Ascending aorta (tissue), 2 donors: ENCODE measurements around the gene TSHZ3. TPM values are rescaled to one million over a fixed set of nuclear protein-coding genes. Genes with fewer than 3 reads are reported as not detected.

Source experiments
- DNase-seq, 2 donors: peaks; one replicate each; pipeline ENCODE4 v3.0.0-alpha.2; 2019; ENCODE audit warnings: low spot score in 2 of 2
- H3K27ac ChIP-seq, 2 donors: fragments of 200-600 bp; sonication (generic); one replicate each; pipeline ENCODE4 v1.5.1; 2016 to 2017; ENCODE audit warnings: mild to moderate bottlenecking in 1 of 2
- H3K27me3 ChIP-seq: fragments of 200-600 bp; sonication (generic); one replicate; pipeline ENCODE4 v1.5.1; 2017
- H3K36me3 ChIP-seq, 2 donors: fragments of 200-600 bp; sonication (generic); one replicate each; pipeline ENCODE4 v1.5.1; 2016
- H3K4me1 ChIP-seq, 2 donors: fragments of 200-600 bp; sonication (generic); one replicate each; pipeline ENCODE4 v1.5.1; 2016 to 2017; ENCODE audit warnings: mild to moderate bottlenecking in 1 of 2
- H3K4me3 ChIP-seq, 2 donors: fragments of 200-600 bp; sonication (generic); one replicate each; pipeline ENCODE4 v1.5.1; 2016 to 2017; ENCODE audit warnings: mild to moderate bottlenecking in 1 of 2
- H3K9me3 ChIP-seq, 2 donors: fragments of 200-600 bp; sonication (generic); one replicate each; pipeline ENCODE4 v1.5.1; 2016
- intact Hi-C: fragments of 100-400 bp; cut with DNase I; formaldehyde crosslinking; loops from one replicate; pipeline ENCODE4 v1.15.1; 2023
- total RNA-seq: library from RNA; depleted of rRNA; stranded (reverse); fragments of >200 nt; gene quantifications from one replicate; pipeline ENCODE4 v1.1.0, GENCODE V29; 2016
- TF ChIP-seq, protein P1 (sequence below), 3 experiments: fragments of 200-600 bp in 2 of 3; fragments of 450-650 bp in 1 of 3; sonication (generic) in 2 of 3; IDR thresholded peaks; one replicate each; pipeline ENCODE4 v1.5.1; 2016 to 2019; ENCODE audit warnings: antibody characterized with exemption in 3 of 3, mild to moderate bottlenecking in 1 of 3, moderate library complexity in 1 of 3

TSHZ3 gene
- total RNA-seq, 1 donor from 2014 or later: 9.9 TPM

DNA sequence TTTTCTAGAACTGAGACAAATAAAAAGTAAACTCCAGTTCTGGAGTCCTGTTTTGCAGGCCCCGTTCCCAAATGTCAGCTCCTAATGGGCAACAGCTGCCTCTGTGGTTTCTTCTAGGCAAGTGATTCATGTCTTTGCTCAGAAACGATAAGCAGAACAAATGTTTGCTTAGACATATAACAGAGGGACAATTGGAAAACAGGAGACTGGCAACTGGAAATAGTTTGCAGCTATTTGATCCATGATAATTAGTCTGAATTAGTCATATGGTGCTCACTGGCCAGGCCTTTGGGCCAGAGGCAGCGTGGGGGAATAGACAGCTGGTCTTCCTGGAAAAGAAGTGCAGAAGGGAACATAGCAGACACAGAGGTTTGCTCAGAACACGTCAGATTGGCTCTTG is 29.2 kb upstream of the TSHZ3 start:
- intact Hi-C loops: no loop called here
- H3K27me3 ChIP-seq: no peaks in the 10 kb centered on the region
- H3K4me3 ChIP-seq: no peak overlapping the region
- H3K27ac ChIP-seq: no peak overlapping the region
- H3K4me1 ChIP-seq: no peaks in the 10 kb centered on the region
- H3K9me3 ChIP-seq: peaks cover 0 to 3% of the 10 kb centered on the region in 2 donors
- DNase-seq: no peak
- TF ChIP-seq, protein P1, sequence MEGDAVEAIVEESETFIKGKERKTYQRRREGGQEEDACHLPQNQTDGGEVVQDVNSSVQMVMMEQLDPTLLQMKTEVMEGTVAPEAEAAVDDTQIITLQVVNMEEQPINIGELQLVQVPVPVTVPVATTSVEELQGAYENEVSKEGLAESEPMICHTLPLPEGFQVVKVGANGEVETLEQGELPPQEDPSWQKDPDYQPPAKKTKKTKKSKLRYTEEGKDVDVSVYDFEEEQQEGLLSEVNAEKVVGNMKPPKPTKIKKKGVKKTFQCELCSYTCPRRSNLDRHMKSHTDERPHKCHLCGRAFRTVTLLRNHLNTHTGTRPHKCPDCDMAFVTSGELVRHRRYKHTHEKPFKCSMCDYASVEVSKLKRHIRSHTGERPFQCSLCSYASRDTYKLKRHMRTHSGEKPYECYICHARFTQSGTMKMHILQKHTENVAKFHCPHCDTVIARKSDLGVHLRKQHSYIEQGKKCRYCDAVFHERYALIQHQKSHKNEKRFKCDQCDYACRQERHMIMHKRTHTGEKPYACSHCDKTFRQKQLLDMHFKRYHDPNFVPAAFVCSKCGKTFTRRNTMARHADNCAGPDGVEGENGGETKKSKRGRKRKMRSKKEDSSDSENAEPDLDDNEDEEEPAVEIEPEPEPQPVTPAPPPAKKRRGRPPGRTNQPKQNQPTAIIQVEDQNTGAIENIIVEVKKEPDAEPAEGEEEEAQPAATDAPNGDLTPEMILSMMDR (IDR thresholded peaks at IDR 0.05): no peak
- H3K36me3 ChIP-seq: no peaks in the 10 kb centered on the region

DNA sequence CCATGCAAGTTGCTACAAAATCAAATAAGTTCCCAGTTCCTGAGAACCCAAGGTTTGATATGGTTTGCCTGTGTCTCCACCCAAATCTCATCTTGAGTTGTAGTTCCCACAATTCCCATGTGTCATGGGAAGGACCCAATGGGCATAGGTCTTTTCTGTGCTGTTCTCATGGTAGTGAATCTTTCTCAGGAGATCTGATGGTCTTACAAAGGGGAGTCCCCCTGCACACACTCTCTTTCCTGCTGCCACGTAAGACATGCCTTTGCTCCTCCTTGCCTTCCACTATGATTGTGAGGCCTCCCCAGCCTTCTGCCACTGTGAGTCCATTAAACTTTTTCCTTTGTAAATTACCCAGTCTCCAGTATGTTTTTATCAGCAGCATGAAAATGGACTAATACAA is 28.5 kb upstream of the TSHZ3 start:
- DNase-seq: no peak
- no peak overlapping the region for H3K4me3 ChIP-seq
- no peaks in the 10 kb centered on the region for H3K4me1 ChIP-seq
- H3K9me3 ChIP-seq: peaks cover 0 to 3% of the 10 kb centered on the region in 2 donors
- H3K27me3 ChIP-seq: no peaks in the 10 kb centered on the region
- intact Hi-C loops: no loop called here
- no peak overlapping the region for H3K27ac ChIP-seq
- H3K36me3 ChIP-seq: no peaks in the 10 kb centered on the region
- TF ChIP-seq, protein P1 (IDR thresholded peaks at IDR 0.05): no peak

DNA sequence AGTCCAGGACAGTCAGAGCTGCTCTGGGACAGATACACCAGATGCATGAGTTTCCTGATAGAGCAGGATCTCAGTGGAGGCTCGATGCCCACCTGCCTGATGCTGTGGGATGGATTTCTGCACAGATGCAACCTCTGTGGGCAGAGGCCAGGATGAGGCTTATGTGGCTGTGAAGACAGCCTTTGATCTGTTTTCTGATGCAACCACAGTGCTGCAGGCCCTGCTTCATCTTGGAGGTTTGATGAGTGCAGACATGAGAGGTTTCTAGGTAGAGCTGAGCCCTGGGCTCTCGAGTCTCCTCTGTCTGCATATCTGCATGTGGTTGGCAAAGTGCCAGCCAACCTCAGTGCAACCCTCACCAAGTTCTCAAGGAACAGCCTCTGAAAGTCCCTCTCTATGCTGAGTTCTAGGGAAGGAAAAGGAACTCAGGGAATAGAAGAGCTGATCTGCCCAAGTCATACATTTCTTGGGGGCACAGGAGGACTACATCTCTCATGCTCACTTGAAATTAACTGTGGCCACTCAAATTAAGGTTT is 23.1 kb upstream of the TSHZ3 start:
- Histone ChIP-seq H3K4me1 (no peaks in the 10 kb centered on the region), H3K4me3 (no peak overlapping the region), H3K27ac (no peak overlapping the region), H3K9me3 (peaks cover 0 to 3% of the 10 kb centered on the region in 2 donors), H3K36me3 (no peaks in the 10 kb centered on the region), H3K27me3 (no peaks in the 10 kb centered on the region)
- intact Hi-C loops: no loop called here
- TF ChIP-seq, protein P1 (IDR thresholded peaks at IDR 0.05): no peak
- no peak for DNase-seq

DNA sequence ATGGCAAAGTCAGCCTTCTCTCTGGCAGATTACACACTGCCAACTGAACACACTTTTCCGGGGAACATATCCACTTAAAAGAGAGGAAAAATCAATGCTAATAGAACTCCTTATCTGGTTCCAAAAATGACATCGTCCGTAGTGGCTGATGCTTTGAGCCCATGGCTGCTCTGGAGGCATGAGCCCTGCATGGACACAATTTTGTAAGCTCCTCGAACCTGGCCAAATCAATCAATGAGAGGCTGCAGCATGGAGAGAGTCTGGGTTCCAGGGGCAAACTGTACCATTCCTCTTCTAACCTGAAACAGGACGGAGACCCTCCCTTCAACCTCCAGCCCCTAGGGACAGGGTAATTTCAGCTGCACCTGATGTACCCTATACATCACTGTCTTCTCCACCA is 21.0 kb upstream of the TSHZ3 start:
- H3K36me3 ChIP-seq: no peaks in the 10 kb centered on the region
- H3K27ac ChIP-seq: no peak overlapping the region
- TF ChIP-seq, protein P1 (IDR thresholded peaks at IDR 0.05): no peak
- H3K4me1 ChIP-seq: no peaks in the 10 kb centered on the region
- intact Hi-C loops: no loop called here
- H3K27me3 ChIP-seq: no peaks in the 10 kb centered on the region
- H3K9me3 ChIP-seq: peaks cover 0 to 3% of the 10 kb centered on the region in 2 donors
- no peak overlapping the region for H3K4me3 ChIP-seq
- DNase-seq: no peak

DNA sequence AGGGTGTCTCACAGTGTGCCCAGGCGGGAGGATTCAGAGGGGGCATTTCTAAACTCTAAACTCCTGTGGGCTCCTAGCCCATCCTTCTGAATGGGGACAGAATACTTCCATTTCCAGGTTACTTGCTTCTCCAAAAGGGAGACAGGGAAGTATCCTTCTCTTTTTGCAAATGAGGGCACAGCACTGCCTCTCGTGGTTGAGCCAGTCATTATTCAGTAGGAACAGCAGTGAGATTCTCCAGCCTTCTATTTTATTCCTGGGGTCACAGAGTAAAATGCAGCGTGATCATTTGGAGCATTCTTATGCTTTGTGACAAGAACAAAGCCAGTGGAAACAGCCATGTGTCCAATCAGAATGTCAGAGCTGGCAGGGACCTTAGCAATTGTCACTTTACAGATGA is 15.7 kb upstream of the TSHZ3 start:
- intact Hi-C loops: no loop called here
- Histone ChIP-seq H3K27ac (no peak overlapping the region), H3K4me3 (no peak overlapping the region), H3K9me3 (no peaks in the 10 kb centered on the region), H3K27me3 (no peaks in the 10 kb centered on the region), H3K4me1 (no peaks in the 10 kb centered on the region), H3K36me3 (no peaks in the 10 kb centered on the region)
- TF ChIP-seq, protein P1 (IDR thresholded peaks at IDR 0.05): no peak
- DNase-seq: peak in 1 of 2 donors; percentile 28

DNA sequence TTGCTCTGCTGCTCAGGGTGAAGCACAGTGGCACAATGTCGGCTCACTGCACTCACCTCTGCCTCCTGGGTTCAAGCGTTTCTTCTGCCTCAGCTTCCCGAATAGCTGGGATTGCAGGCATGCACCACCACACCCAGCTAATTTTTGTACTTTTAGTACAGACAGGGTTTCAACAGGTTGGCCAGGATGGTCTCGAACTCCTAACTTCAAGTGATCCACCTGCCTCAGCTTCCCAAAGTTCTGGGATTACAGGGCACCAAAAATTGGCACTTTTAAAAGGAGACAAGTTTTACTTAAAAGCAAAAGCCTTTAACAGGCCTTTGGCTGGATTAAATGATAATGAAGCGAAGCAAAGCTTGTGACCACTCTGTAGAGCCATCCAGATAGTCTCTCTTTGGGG is 12.5 kb upstream of the TSHZ3 start:
- H3K4me1 ChIP-seq: no peaks in the 10 kb centered on the region
- DNase-seq: no peak
- TF ChIP-seq, protein P1 (IDR thresholded peaks at IDR 0.05): no peak
- no peak overlapping the region for H3K4me3 ChIP-seq
- no peak overlapping the region for H3K27ac ChIP-seq
- intact Hi-C loops: no loop called here
- no peaks in the 10 kb centered on the region for H3K9me3 ChIP-seq
- H3K27me3 ChIP-seq: no peaks in the 10 kb centered on the region
- no peaks in the 10 kb centered on the region for H3K36me3 ChIP-seq
